ENCODE results near the gene LRMDA.

Gene LRMDA

GRCh38 chr10:76356557-76356956, 925.1 kb downstream of the LRMDA start:
- Histone ChIP-seq H3K79me2 (ENCODE audit: insufficient read depth, low read depth) (no peaks in the 10 kb centered on the region), H3K36me3 (ENCODE audit: insufficient read depth) (no peaks in the 10 kb centered on the region), H3K4me2 (no peak overlapping the region), H4K20me1 (ENCODE audit: insufficient read depth) (no peaks in the 10 kb centered on the region), H3K4me1 (ENCODE audit: low read depth, poor library complexity, severe bottlenecking) (no peaks in the 10 kb centered on the region), H3K27ac (no peak overlapping the region), H2AFZ (ENCODE audit: low read depth) (no peak overlapping the region), H3K9ac (no peak overlapping the region), H3K4me3 (IDR thresholded peaks at IDR 0.05; ENCODE audit: insufficient read depth, low read depth, low read length) (no peak overlapping the region), H3K27me3 (ENCODE audit: insufficient read depth, low read depth) (no peaks in the 10 kb centered on the region)
- no peak for TF ChIP-seq CTCF (conservative IDR thresholded peaks at IDR 0.05; ENCODE audit: low read depth, low read length)

GRCh38 chr10:76357726-76358415, 926.4 kb downstream of the LRMDA start:
- no peak overlapping the region for H3K9ac ChIP-seq
- no peak overlapping the region for H3K27ac ChIP-seq
- H3K4me2 ChIP-seq: no peak overlapping the region
- H3K27me3 ChIP-seq (ENCODE audit: insufficient read depth, low read depth): no peaks in the 10 kb centered on the region
- H3K4me3 ChIP-seq (IDR thresholded peaks at IDR 0.05; ENCODE audit: insufficient read depth, low read depth, low read length): no peak overlapping the region
- no peaks in the 10 kb centered on the region for H4K20me1 ChIP-seq (ENCODE audit: insufficient read depth)
- H2AFZ ChIP-seq (ENCODE audit: low read depth): no peak overlapping the region
- no peaks in the 10 kb centered on the region for H3K4me1 ChIP-seq (ENCODE audit: low read depth, poor library complexity, severe bottlenecking)
- no peaks in the 10 kb centered on the region for H3K79me2 ChIP-seq (ENCODE audit: insufficient read depth, low read depth)
- no peak for TF ChIP-seq CTCF (conservative IDR thresholded peaks at IDR 0.05; ENCODE audit: low read depth, low read length)
- no peaks in the 10 kb centered on the region for H3K36me3 ChIP-seq (ENCODE audit: insufficient read depth)

DNA sequence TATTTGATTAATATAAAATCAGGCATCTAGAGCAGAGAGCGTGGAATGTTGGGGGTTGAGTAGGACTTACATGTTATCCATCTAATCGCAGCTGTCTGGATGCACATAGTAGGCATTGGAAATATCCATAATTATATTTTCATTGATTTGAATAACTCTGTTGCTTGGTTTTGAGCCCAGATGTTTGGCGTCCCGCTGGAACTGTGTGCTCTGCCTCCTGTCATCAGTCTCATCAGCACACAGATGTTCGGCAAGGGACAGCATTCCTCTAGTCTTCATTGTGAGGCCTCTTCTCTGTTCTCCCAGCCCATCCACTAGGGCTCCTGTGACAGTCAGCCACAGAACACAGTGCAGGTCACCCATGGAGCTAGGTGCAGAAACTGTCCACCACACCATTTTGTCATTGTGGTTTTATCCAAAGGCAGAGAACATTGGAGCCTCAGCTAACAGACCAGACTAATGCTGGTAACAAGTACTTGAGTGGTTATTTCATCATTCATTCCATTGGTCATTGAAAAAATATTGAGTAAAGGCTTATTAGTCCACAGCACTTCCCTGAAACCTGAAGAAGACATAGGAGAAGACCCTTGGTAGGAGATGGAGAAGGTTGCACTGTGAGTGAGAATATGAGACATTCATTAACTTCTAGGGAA, 927.4 kb downstream of the LRMDA start:
- no peaks in the 10 kb centered on the region for H3K79me2 ChIP-seq (ENCODE audit: insufficient read depth, low read depth)
- no peak overlapping the region for H3K9ac ChIP-seq
- no peaks in the 10 kb centered on the region for H4K20me1 ChIP-seq (ENCODE audit: insufficient read depth)
- H2AFZ ChIP-seq (ENCODE audit: low read depth): no peak overlapping the region
- no peaks in the 10 kb centered on the region for H3K4me1 ChIP-seq (ENCODE audit: low read depth, poor library complexity, severe bottlenecking)
- H3K27me3 ChIP-seq (ENCODE audit: insufficient read depth, low read depth): no peaks in the 10 kb centered on the region
- H3K4me3 ChIP-seq (IDR thresholded peaks at IDR 0.05; ENCODE audit: insufficient read depth, low read depth, low read length): no peak overlapping the region
- no peaks in the 10 kb centered on the region for H3K36me3 ChIP-seq (ENCODE audit: insufficient read depth)
- no peak overlapping the region for H3K4me2 ChIP-seq
- no peak overlapping the region for H3K27ac ChIP-seq
- TF ChIP-seq CTCF (conservative IDR thresholded peaks at IDR 0.05; ENCODE audit: low read depth, low read length): no peak

GRCh38 chr10:76375761-76376160, 944.3 kb downstream of the LRMDA start:
- Histone ChIP-seq H3K36me3 (ENCODE audit: insufficient read depth) (no peaks in the 10 kb centered on the region), H3K27me3 (ENCODE audit: insufficient read depth, low read depth) (no peaks in the 10 kb centered on the region), H2AFZ (ENCODE audit: low read depth) (no peak overlapping the region), H3K4me2 (no peak overlapping the region), H3K9ac (no peak overlapping the region), H3K79me2 (ENCODE audit: insufficient read depth, low read depth) (no peaks in the 10 kb centered on the region), H3K27ac (no peak overlapping the region), H3K4me3 (IDR thresholded peaks at IDR 0.05; ENCODE audit: insufficient read depth, low read depth, low read length) (no peak overlapping the region), H4K20me1 (ENCODE audit: insufficient read depth) (no peaks in the 10 kb centered on the region), H3K4me1 (ENCODE audit: low read depth, poor library complexity, severe bottlenecking) (no peaks in the 10 kb centered on the region)
- TF ChIP-seq CTCF (conservative IDR thresholded peaks at IDR 0.05; ENCODE audit: low read depth, low read length): no peak
